DMS79 treated with DMSO at 0.1 percent for 48 hours (cell line): ENCODE data around the gene CALN1.

Source experiments
- DNase-seq: peaks from one replicate; lab custom pipeline; 2025; lab: John Stamatoyannopoulos, UW

CALN1 gene

GRCh38 chr7:72325561-72325960, 86.6 kb downstream of the CALN1 start:
- no peak for DNase-seq

- no peak for DNase-seq
These were observed 90.5 kb downstream of the CALN1 start for GRCh38 chr7:72321637-72322036.

GRCh38 chr7:72321081-72321480, 91.1 kb downstream of the CALN1 start:
- no peak for DNase-seq

DNA sequence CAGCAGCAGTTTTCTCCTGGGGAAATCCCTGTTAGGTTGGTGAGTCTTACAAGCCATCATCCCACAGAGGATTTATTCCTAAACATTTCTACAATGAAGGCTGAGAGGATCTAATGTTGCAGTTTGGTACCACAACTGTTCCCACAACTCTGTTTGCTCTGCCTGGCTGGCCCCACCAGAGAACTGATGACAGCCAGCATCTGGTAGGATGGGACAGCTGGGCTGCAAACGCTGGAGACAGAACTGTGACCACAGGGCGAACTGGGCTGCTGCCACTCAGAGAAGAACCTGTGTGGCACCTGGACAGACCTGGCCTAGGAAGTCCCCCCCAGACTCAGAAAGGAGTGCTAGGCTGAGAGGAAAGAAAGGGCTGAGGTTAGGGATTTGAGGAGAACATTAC, 94.8 kb downstream of the CALN1 start:
- no peak for DNase-seq

DNA sequence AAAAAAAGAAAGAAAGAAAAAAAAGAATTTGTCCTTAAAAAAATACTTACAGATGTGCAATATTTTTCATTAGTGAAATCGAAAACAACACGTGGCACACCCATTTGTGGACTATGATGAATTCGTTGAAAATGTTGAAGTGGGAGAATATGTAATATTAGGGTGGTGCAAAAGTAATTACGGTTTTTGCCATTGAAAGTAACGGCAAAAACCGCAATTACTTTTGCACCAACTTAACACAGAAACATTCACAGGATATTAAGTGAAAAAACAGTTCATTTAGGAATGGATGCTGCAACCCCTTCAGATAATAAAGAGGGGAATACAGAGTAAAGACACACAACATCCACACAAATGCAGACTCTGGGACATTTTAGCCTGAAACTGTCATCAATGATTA, 96.0 kb downstream of the CALN1 start:
- DNase-seq: no peak

DNA sequence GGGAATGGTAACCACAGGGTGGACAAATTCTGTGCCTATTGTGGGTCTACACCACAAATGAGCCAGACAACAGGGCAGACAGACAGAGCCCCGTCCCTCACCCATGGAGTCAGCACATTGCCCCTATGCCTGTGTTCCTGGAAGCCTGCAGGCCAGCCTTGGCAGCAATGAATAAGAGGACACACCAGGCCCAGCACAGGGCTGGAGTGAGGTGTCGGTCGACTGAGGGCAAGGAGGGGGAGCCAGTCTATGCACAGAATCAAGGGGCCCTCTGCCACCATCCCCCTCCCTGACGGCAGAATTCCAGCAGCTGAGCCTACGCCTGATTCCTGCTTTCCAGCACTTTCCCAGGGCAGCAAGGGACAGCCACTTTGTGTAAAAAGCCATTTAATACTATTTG, 98.2 kb downstream of the CALN1 start:
- no peak for DNase-seq

GRCh38 chr7:72310301-72310700, 101.8 kb downstream of the CALN1 start:
- no peak for DNase-seq

DNA sequence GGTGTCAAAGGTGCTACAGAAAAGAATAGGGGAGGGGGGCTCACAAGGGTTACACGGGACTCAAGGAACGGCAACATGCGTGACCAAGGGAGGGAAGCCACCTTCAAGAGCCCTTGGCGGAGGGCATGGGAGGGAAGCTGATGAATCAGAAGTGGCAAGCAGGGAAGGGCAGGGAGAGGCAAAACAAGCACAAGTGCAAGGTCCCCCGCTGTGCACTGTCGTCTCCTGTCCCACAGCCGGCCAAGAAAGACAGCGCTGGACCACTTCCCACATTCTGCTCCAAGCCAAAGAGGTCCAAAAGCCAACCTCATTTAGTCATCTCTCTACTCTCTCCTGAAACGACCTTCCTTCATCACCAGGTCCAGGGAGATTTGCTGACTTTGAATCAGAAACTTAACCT, 102.7 kb downstream of the CALN1 start:
- no peak for DNase-seq

DNA sequence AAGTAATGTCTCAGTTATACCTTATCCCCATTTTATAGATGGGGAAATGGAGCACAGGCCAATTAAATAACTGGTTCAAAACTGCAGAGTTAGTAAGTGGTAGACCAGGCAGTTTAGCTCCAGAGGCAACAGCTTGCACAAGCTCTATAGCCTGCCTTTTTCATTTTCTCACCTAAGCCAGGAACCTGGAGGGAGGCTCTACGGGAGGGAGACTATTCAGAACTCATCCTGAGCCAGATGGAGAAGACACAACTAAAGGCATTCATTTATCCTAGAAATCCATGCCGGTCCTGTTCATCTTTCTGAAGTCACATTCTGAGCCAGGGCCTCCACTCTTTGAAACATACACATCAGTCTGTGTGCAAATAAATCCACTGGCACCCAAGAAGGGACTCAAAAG, 103.2 kb downstream of the CALN1 start:
- DNase-seq: no peak

DNA sequence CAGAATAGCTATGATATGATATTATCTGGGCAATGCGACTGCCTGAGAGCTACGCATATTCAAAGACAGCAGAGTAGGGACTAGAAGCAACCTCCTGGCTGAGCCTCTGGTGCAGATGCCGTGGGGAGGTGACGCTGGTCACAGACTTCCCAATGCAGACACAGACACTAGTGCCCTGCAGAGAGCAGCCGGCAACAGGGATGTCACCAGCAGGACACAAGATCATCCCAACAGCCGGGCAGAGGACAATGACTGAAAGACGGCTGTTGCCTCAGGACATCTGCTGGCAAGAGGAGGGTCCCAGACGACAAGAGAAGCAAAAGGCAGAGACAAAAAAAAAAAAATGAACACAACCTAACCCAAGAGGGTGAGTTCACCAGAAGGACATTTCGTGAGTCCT, 104.6 kb downstream of the CALN1 start:
- no peak for DNase-seq

GRCh38 chr7:72298912-72299311, 113.2 kb downstream of the CALN1 start:
- no peak for DNase-seq

DNA sequence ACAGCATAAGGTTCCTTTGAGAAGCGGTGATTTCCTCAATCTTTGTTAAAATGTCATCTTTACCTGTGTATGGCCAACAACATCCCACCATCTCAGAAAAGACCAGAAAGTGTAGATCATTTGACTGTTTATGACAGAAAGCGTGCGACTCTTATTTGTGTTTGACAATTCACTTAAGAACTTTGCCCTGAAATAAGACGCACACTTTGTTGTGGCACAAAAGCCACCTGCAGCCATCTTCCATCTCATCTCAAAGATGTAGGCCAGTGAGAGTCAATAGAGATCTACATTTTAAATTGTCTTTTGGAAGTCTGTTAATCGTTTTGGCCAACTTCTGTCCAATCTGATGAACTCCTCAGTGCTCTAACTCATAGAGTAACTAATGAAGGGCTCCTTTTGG, 114.0 kb downstream of the CALN1 start:
- DNase-seq: no peak

DNA sequence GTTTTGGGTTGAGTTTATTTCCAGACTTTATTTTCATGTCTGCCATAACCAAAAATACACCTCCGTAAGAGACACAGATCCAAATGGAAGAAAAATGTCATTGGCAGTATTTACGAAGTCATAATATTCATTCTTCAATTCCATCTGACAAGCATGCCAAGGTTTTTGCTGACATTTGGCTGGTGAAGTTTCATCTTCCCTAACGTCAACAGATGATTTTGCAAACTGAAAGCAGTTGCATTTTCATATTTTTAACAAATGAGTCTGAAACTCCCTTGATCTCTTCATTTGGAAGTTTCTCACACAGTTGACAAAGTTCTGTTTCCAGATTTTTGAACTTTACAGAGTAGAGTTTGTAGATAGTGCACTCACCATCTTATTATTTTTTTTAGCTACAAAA, 114.5 kb downstream of the CALN1 start:
- no peak for DNase-seq

- no peak for DNase-seq
These were observed 119.3 kb downstream of the CALN1 start for GRCh38 chr7:72292794-72293193.

DNA sequence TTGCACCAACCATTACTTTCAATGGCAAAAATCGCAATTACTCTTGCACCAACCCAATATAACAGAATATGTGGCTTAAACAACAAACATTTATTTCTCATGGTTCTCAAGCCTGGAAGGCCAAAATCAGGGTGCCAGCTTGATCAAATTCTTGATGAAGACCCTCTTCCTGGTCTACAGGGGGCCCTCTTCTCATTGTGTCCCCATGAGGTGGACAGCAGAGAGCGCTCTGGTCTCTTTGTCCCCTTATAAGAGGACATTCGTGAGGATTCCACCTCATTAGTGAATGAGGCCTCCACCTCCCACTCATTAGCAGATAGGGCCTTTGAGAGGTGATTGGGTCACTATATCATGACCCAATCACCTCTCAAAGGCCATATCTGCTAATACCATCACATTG, 120.0 kb downstream of the CALN1 start:
- DNase-seq: no peak

DNA sequence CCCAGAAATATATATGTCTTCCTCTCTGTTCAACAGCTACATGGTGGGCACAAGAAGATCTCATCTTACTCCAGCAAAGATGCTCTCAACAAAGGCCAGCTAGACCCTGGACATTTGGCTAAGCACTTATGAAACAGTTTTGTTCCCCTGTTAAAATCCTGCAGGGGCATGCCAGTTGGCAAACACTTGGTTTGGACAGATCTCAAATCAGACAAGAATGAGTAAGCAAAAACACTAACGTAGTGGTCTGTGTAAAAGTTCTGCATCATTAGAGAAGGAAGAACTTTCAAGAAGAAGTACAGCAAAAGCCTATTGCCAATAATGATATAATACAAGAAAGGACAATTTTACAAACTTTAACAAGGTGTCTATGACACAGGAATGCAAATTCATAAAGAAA, 125.6 kb downstream of the CALN1 start:
- DNase-seq: no peak

DNA sequence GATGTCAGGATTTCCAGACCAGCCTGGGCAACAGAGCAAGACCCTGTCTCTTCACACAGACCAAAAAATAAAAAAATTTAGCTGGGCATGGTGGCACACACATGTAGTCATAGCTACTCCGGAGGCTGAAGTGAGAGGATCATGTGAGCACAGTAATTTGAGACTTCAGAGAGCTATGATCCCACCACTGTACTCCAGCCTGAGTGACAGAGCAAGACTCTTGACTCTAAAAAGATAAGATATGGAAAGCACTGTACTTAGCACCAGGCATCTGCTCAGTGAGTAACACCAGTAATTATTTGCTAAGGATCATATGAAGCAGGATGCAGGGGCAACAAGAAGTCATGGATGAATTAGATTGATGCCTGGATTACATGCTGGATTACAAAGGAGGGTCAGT, 128.8 kb downstream of the CALN1 start:
- no peak for DNase-seq

GRCh38 chr7:72281308-72281707, 130.8 kb downstream of the CALN1 start:
- no peak for DNase-seq

GRCh38 chr7:72279203-72279602, 132.9 kb downstream of the CALN1 start:
- DNase-seq: no peak

GRCh38 chr7:72278550-72278949, 133.6 kb downstream of the CALN1 start:
- DNase-seq: no peak

- no peak for DNase-seq
These were observed 136.6 kb downstream of the CALN1 start for GRCh38 chr7:72275382-72276070.

GRCh38 chr7:72272479-72272878, 139.7 kb downstream of the CALN1 start:
- no peak for DNase-seq

- DNase-seq: no peak
These were observed 143.3 kb downstream of the CALN1 start for GRCh38 chr7:72268796-72269195.

DNA sequence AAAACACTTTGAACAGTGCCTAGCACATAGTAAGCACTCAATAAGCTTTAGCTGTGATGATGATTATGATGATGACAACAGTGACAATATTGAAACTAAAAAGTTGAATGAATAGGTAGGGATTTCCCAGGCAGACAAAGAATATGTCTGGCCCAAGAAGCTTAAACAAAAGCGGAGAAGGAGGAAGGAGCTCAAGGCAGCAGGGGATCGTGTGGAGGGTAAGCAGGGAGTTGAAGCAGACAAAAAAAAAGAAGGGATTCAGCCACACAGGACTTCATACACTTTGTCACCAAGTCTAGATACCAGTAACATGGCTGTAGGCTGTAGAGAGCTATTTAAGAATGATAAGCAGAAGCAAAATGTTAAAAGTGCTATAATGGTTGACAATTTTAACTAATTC, 144.0 kb downstream of the CALN1 start:
- DNase-seq: no peak
